ENCODE results near the gene SORCS3.
"Not testable (repeated sequence)": the region's sequence is repeated elsewhere in the genome, so short reads cannot be mapped to it uniquely, and the experiment has no call there.

The SORCS3 gene

DNA sequence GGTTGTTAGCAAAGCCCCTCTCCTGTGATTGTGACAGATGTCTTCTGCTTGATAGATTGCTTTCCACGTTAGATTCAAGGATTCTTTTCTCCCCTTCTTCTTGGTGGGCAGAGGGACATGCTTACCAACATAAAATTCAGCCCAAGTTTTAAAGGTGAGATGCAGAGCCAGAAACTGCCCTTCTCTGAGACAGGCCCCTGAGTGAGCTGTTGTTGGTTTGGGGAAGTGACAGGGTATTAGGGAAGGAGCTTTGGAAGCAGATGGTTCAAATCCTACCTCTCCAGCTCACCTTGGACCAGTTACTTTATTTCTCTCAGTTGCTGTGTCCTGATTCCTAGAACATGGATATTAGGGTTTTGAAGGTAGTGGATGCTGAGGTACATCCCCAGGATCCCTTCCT is 53.0 kb downstream of the SORCS3 start:
- no peak for DNase-seq

DNA sequence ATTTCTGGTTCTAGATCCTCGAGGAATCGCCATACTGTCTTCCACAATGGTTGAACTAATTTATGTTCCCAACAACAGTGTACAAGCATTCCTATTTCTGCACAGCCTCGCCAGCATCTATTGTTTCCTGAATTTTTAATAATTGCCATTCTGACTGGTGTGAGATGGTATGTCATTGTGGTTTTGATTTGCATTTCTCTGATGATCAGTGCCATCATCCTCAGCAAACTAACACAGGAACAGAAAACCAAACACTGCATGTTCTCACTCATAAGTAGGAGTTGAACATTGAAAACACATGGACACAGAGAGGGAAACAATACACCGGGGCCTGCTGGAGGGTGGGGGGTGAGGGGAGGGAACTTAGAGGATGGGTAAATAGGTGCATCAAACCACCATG is 62.2 kb downstream of the SORCS3 start:
- not testable (repeated sequence) for DNase-seq

DNA sequence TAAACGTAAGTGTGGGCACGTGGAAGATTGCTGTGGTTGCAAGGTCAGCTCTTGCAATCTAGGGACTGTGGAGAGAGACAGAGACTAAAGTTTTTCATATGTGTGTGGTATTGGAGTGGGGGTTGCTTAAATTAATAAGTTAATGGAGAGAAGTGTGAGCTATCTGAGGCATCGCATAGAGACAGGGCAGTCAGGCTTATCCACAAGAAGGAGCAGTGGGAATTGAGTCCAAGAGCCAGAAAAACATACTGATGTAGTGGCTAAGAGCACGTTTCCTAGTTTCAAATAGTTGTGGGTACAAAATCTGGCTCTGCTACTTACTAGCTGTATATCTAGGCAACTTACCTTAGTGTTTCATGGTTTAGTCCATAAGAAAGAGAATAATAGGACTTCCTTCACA is 65.8 kb downstream of the SORCS3 start:
- no peak for DNase-seq

DNA sequence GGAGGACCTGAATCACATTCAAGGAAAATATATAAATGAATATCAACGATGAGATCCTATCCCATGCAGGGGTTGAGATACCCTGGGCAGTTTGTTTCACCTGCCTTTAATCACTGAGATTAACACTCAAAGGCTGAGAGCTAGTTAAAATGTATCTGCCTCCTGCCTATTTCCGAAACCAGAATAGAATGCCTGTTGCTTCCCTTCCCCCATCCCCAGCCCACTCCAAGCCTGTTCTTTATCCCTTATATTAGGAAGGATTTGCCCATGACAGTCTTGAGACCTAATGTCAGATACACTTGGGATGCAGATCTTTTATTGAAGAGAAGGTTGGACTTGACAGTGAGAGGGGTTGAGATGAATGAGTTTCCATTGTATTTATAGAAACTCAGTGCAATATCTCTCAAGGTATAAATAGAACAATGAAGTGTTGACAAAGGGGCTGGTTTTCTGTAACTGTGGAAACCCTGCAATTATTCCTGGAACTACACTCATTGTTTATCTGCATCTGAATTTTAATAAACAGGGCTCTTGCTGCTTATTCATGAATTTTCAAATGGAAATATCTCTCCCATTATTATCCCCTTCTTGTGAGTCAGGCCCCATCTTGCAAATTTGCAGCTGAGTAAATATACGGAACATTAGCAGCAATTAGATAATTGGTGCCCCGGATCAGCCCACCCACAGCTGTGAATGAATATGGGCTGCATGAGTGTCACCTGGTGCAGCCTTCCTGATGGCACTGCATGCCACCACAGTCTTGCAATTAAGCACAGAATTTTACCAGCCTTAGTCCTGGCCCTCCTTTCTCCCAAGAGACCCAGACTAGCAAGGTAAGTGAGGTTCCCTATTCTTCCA is 66.7 kb downstream of the SORCS3 start:
- no peak for DNase-seq

DNA sequence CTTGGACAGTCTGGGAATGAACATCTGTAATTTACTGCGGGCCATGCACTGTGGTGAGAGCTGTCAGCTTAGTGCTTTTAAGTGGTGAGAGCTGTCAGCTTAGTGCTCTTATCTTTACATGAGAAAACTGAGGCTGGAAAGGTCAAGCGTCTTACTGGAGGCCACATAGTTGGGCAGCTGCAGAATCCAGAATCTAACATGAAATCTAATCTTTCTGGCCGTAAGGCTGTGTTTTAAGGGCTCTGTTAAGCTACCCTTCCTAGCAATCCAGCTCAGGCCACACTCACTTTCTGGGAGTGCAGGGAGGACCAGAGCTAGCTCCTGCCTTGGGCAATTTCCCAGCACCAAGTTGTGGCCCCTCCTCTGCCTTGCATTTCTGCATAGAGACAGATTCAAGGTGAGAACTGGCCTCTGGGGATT is 70.2 kb downstream of the SORCS3 start:
- no peak for DNase-seq

DNA sequence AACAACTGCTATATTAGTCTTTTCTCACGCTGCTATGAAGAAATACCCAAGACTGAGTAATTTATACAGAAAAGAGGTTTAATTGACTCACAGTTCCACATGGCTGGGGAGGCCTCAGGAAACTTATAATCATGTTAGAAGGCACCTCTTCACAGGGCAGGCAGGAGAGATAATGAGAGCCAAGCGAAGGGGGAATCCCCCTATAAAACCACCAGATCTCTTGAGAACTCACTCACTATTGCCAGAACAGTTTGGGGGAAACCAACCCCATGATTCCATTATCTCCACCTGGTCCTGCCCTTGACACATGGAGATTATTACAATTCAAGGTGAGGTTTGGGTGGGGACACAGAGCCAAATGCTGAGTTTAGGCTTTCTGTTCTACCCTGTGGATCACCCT is 89.5 kb downstream of the SORCS3 start:
- not testable (repeated sequence) for DNase-seq

DNA sequence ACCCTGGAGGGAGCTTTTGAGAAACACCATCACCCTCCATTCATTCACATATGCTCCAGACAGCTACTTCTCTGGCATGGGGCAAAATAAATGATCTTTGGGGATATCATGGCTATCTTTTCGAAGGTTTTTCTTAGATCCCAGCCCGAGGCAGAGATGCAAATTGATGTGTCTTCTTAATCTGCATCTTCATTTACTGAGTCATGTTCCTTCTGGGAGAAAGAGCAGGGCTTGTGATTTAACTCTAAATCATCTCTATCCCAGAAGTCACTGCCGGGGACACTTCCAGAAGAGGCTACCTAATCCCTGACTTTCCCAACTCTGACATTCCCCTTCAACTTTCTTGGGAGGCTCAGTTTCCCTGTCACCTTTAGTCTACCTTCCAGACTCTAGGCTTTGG is 90.1 kb downstream of the SORCS3 start:
- no peak for DNase-seq

DNA sequence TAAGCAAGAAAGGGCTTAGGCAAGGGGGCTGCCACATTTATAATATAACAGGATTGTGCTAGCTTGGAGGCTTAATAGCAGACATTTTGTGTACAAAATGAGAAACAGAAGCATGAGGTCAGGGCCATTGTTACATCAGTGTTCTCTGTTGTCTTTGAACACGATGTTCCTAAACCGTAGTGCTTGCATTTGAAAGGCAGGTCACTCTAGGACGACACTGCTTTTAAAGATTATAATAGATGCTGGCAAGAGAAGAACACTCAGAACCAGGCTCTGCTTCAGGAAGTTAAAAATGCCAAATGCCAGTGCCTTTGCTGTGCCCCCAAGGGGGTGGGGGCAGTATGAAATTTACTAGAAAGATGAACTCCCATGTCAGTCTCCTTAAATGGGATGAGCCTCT is 91.1 kb downstream of the SORCS3 start:
- DNase-seq: no peak

DNA sequence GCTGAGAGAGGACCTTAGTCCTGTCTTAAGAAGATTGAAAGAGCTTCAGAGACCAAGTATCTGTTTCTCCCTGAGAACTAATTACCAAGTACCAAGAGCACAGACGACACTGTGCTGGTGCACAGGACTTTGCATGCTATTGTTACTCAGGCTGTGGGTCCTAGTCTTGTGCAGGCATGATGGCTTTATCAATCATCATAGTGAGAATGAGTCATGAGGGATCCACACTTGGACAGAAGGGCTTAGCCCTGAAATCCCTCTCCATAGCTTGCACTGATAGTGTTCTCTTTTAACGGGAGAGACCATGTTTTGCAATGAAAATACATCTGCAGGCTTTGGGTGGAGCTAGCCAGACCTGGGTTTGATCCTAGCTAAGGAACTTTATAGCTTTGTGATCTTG is 93.3 kb downstream of the SORCS3 start:
- DNase-seq: no peak

DNA sequence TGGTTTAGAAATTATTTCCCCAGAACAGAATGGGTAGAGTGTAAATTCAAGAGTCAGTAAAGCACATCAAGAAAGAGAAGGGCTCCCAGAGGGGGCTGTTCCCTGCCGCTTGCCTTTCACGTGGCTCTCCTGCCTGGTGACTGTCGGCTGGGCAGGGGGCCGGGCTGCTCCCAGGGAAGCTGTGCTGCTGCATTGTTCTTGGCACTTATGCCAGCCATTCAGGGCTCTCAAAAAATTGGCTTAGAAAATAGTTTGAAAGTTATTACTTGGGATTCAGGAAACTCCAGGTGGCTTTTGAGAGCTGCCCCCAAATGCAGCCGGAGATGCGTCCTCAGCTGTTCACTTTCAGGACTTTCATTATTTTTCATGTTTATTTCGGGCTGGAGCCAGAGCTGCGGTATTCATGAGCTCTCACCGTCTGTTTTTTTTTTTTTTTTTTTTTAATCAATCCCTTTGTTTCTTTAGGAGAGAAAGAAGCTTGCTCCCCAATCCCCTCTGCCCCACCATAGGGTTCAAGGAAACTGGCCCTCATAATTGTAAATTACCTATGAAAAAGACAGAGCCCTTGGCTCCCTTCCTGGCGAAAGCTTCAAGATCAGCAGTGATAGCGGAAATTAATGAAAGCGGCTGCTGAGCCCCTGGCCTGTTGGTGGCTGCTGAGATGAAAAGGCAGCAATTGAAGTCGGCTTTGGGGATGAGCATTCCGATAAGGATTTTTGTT is 94.1 kb downstream of the SORCS3 start:
- no peak for DNase-seq

DNA sequence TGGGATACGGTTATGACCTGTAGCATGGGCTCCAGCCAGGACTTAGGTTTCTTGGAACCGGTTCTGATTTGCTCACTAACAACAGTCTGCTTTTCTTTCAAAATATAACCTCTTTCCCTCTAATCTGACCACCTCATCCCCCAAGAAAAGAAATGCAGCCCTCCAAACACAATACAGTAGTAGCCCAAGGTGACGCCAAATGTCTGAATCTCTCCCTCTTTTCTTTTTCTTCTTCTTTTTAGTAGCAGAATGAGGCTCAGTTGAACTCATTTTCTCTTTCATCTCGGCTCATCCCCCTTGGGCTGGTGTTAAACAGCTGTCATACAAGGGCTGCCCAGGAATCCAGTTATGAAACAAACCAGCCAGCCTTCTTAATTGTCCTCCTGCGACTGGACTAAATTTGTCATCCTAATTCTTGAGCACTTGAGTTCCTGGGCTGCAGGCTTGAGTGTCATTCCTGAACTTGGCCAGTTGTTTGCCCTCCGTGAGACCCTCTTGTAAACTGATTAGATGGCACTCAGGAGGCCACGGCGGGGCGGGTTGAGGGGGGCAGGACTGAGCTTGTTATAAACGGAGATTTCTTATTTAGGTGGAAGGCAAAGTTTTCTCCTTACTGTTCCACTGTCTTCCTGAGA is 94.8 kb downstream of the SORCS3 start:
- DNase-seq: no peak

DNA sequence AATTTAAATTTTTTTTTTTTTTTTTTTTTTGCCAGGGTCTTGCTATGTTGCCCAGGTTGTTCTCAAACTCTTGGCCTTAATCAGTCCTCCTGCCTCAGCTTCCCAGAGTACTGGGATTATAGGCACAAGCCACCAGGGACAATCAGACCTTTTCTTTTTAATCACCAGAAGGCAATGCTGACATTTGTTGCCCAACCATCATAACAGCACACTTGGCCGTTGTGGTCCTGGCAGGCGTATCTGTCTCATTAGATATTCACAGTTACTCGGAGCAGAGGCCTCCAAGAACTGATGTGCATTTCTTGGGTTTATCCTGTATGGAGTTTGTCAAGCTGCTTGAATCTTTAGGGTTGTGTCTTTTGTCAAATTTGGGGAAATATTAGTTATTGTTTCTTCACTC is 100.0 kb downstream of the SORCS3 start:
- no peak for DNase-seq

DNA sequence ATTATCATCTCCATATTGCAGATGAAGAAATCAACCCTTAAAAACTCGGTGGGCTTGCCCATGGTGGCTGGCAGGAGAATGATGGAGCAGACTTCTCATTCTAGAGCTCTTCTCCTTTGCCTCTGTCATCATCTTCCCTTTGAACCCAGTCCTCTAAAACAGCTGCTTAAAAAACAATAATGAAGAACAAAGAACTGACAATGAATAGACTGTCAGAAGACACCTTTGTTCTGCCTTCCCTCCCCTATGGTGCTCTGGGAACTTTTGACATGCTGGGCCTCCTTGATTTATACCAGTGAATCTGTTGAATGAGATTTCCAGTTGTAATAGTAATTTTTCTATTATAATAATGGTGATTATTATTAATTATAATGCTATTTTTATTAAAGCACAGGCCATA is 103.0 kb downstream of the SORCS3 start:
- DNase-seq: no peak

DNA sequence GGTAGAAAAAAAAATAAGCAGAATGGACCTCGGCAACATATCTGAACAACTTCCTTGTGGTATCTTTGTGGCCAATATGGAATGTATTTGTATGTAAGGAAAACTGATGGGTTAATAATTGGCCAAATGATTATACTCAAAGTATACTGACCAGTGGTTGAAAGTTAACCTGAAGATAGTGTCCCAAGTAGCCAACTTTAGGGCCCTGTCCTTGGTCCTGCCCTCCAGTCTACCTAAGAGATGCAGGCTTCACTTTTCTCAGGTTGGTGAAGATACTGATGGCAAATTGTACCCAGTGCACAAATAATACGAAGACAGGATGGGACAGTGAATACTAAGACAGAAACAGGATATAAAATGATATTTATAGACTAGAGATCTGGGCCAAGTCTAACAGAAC is 109.2 kb downstream of the SORCS3 start:
- DNase-seq: no peak

DNA sequence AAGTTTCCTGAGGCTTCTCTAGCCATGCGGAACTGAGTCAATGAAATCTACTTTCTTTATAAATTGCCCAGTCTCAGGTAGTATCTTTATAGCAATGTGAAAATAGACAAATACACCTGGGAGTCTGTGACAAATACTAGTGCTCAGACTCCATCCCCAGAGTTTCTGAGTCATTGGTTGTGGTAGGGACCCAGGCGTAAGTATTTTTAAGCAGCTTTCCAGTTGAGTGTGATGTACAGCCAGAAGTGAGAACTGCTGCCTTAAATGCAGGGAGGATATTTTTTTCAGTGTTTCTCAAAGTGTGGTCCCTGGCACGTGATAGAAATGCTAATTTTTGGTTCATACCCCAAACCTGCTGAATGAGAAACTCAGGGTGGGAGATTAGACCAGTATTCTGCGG is 121.7 kb downstream of the SORCS3 start:
- no peak for DNase-seq

DNA sequence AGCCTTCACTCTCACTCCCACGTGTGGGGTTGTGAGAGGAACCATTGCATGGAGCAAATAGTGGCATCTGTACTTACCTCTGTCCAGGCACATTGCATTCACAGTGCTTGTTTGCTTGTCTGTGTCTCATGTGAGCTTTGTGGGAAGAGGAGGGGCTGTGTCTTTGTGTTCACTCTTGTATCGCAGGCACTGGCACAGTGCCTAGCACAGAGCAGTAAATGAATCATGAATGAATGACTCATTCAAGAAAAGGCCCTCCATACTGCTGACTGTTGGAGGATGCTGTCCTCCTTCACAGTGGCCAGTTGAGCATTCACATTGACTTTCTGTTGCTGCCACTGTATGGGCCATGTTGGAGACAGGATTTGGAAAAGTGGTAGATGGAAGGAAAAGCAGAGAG is 125.3 kb downstream of the SORCS3 start:
- no peak for DNase-seq

DNA sequence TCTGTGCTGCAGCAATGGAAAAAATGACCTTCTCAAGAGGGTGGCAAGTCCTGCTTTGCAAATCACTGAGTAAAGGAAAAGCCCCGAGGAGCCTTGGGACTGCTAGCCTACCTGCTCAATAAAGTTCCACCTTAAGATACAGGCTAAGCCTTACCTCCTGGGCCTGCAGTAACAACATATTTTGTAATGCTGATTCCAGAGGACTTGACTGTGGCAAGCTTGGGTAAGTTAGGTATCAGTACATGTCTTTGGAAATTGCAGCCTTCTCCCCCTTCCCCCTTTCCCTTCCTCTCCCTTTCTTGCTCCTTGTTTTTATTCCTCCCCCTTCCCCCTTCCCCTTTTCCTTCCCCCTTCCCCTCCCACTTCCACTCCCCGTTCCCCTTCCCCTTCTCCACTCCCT is 126.2 kb downstream of the SORCS3 start:
- DNase-seq: no peak

DNA sequence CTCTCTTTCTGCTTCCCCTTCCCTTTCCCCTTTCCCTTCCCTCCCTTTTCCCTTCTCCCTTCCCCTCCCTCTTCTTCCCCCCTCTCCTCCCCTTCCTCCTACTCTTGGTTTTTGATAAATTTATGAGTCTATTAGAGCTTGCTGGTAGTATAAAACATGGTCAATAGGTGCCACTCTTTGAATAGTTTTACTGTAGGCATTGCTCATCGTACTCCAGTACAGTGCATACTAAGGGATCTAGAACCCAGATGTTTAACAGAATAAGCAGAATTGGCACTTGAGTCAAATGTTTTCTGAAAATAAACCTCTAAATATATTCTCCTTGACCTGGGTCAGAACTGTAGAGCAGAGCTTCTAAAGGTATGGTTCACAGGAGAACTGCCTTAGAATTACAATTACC is 126.7 kb downstream of the SORCS3 start:
- DNase-seq: no peak

DNA sequence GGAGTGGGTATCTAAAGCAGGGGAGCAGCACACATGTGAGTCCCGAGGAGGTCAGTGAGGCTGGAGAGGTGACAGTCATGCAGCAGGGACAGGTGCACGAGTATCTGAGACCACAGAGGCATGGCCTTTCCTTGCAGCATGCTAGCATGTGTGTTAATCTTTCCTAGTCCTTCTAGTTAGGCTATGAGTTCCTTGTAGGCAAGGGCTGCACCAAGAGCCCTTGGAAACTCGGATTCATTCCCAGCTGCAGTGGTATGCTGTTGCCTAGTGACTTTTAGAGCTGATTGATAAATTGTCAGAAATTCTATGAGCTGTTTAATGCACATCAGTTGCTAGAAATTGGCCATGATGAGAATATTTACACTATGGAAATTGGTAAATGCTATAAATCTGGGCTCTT is 132.0 kb downstream of the SORCS3 start:
- no peak for DNase-seq

DNA sequence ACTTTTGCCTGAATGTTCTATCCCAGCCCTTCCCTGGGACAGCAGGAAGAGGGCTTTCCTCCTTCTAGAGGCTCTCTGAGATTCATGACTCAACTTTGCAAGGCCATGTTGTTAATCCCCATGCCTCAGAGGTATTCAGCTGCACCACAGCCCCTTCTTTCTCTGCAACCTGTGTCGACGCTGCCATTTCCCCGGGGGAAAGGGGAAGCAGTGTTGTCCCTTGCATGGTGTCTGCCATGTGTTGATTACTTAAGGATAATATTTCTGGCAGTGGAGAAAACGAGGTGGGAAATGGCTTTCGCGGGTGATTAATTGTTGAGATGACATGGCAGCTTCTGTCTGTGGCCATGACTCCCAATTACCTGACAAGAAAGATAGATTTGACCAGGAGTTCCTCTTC is 133.1 kb downstream of the SORCS3 start:
- no peak for DNase-seq

DNA sequence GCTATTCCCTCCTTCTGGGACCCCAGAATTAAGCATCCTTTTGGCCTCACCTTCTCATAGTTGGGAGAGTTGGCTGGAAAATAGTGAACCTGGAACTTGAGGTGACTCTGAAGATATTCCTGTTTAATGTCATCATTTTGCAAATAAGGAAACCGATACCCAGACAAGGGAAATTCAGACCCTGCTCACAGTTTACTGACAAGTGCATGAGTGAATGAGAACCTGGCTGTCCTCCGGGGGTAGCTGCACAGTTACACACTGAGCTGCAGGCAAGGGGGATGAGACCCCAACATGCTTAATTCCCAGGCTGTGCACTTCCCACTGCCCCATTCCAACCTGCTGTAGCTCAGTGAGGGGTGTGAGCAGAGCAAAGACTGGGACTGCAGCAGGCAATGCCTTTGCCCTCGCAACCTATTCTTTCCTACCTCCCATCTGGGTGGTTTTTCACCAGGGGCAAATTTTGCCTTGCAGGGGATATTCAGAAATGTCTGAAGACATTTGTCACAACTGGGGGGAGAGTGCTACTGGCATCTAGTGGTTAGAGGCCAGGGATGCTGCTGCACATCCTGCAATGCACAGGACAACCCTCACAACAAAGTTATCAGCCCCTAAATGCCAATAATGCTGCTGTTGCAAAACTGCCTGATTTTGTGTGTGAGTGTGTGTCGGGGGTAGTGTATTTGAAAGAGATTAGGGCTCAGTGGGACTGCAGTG is 136.2 kb downstream of the SORCS3 start:
- DNase-seq: no peak

DNA sequence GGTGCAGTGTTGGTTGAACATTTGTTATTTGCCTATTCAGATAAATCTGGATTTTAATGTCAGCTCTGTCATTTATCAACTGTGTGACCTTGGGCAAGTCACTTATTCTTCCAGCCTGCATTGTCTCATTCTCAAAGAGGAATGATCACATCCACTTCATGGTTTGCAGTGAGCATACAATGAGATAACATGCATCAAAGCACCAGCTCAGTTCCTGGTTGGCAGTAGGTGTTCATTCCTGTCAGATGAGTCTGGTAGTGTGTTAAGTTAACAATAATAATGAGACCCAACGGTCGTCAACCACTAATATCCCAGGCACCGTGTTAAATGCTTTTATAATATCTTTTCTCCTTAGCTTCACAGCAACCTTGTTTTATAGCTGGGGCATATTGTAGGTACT is 137.3 kb downstream of the SORCS3 start:
- DNase-seq: no peak

DNA sequence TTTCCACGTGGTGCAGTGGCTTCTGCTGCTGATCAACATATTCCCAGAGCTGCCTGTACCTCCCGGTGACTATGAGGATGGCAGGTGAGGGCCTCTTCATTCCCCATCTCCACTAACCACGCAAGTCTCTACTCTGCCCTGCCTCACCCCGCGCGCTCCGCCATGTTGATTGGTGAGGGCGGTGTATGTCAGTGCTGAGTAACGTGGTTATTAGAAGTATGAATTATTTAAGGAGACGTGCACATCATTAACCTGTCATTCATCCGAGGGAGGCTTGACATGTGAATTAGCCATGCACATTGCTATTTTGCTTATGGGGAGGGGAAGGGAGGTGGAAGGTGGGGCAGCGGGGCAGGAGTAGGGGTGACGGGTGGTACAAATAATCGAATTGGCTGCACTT is 138.6 kb downstream of the SORCS3 start:
- no peak for DNase-seq

All from stimulated activated CD4-positive, alpha-beta T cell treated with anti-CD3 and anti-CD28 coated beads, Interleukin-12 subunit alpha, Interleukin-12 subunit beta, amount 100 ng/mL, for 4 hours (primary cell).